GM18498 (cell line): Measurements from ENCODE around the gene HDGF.
A peak's percentile ranks its signal among the peaks of the same experiment; 100 is the strongest.

Source experiments
- ATAC-seq: cut with Tn5 transposase; IDR thresholded peaks from one replicate; pipeline ENCODE4 v1.9.1; 2021; ENCODE audit warnings: mild to moderate bottlenecking, moderate library complexity; ENCODE audit not compliant: unreplicated experiment

Gene HDGF

GRCh38 chr1:156751451-156751756 is at the start of gene HDGF:
HDGF (minus strand) TSS chr1:156751675; CDS start chr1:156751429, 246 bp downstream.
- peak; percentile 20 for ATAC-seq

- ATAC-seq = no peak
These were observed 45.9 kb upstream of the HDGF start for GRCh38 chr1:156797212-156797871.

- no peak for ATAC-seq
These were observed 45.0 kb upstream of the HDGF start for GRCh38 chr1:156796340-156797097.

GRCh38 chr1:156795787-156796186 is 44.3 kb upstream of the HDGF start:
- ATAC-seq = no peak

- no peak for ATAC-seq
These were observed 43.9 kb upstream of the HDGF start for GRCh38 chr1:156795374-156795733.

DNA sequence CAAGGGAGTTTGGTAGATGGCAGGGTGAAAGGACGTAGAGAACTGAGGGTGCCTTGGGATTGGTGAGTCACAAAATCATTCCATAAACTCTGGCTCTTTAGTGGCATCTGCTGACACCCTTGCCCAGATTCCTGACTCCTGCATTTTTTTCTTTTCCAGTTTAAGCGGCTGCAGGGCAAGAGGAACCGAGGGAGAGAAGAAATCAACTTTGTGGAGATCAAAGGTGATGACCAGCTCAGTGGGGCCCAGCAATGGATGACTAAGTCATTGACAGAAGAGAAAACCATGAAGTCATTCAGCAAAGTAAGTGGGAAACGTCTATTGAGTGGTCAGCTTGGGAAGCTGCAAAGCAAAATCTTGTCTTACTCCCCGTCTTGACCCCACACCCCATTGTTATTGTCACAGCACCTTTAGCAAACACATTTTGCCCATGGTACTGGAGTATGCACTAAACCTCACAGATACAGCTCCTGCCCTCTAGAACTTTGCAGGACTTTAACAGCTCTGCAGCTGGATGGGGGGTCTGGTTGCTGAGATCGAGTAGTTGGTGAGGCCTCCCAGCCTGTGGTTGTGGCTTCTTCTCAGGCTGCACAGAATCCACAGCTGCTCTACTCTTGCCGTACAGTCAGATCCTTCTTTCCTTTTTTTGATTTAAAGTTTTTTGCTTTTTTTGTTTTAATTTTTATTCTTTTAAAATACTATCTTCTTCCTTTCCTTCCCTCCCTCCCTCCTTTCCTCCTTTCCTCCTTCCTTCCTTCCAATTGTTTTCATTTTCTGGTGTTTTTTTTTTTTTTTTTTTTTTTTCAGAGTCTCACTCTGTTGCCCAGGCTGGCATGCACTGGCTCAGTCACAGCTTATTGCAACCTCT is 43.3 kb upstream of the HDGF start:
- no peak for ATAC-seq

DNA sequence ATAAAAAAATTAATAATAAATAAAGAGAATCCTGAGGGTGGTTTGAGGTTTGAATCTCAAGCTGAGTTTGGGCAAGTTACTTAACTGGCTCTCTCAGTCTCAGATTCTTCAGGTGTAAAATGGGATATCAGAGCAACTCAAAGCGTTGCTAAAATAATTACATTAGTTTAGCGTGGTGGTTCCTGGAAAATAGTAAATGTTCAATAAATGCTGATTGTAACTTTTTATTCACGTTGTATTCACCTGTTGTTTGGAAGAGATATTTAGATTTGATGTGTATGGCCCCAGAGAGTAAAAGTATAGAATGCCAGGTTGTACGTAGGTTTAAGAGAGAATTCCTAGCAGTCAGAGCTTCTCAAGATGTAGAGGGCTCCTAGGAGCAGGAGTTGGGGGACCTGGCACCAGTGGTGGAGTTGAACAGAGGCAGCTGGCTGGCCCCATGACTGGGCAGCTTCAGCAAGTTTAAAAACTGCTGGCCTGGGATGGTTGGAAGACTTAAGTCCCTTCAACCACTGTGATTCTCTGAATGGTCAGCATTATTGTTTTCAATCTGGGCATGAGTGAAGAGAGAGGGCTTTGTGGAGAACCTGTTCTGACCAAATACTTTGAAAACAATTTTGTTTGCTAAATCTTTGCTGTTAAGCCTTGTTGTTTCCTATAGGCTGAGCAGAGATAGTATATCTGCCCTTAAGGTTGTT is 38.3 kb upstream of the HDGF start:
- ATAC-seq = no peak

DNA sequence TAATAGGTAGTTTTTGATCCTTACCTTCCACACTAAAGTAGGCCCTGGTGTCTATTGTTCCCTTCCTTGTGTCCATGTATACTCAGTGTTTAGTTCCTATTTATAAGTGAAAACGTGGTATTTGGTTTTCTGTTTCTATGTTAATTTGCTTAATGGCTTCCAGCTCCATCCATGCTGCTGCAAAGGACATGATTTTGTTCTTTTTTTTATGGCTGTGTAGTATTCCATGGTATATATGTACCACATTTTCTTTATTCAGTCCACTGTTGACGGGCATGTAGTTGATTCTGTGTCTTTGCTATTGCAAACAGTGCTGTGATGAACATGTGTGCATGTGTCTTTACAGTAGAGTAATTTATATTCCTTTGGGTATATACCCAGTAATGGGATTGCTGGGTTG is 36.7 kb upstream of the HDGF start:
- ATAC-seq = no peak

- no peak for ATAC-seq
These were observed 35.2 kb upstream of the HDGF start for GRCh38 chr1:156786640-156787039.

DNA sequence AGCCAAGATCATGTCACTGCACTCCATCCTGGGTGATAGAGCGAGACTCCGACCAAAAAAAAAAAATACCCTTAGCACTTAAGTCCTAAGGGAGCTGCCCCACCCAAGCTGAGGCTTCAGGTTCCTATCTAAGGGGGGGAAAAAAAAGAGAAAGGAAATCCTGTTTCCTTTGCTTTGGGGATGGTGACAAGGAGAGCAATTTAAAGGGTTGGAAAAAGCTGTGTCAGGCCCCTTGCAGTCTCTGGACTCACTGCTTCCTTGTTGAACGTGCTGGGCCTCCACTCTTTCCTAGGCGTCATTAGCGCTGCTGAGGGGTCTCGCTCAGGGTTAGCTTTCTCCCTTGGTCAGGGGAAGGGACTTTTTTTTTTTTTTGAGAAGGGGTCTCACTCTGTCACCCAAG is 34.0 kb upstream of the HDGF start:
- no peak for ATAC-seq

DNA sequence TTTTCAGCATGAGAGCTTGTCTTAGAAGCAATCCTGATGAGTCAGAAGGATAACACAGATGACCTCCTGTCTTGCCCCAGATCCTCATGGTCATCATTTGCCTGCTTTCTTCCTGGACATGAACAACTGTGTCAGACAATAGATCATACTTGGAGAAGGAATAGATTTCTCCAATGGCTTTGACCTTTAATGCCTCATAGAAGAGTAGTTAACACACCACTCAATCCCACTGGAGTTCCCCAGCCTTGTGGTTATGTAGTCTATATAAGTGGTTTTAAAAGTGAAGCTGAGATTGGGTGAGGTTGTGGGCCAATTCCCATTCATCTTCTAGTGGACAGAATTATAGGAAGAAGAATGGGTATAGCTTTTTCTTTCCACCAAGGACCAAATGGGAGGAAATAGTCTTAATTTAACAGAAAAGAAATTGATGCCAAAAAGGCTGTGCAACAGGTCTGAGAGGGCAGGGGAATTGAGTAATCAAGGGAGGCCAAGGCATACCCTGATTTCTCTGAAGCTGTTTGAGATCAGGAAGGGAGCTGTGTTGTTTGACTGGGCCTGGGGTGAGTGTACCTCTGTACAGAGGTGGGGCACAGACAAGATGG is 30.2 kb upstream of the HDGF start:
- no peak for ATAC-seq

DNA sequence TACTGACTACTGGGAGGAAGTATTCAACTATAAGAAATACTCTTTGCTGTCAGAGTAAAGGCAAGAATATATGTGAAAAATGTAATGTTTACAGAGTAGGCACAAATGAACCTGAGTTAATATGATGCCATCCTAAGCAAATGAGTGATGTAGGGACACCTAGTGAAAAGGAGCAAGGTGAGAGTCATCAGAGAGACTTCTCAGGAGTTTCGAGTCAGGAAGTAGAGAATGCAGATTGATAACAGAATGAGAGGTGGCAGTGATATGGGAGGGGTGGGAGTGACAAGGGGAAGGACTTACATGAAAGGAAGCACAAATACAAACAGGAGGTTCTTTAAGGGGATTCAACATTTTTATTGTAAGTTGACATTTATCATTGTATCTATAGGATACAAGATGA is 26.1 kb upstream of the HDGF start:
- no peak for ATAC-seq

GRCh38 chr1:156776942-156777341 is 25.5 kb upstream of the HDGF start:
- ATAC-seq = no peak

- no peak for ATAC-seq
These were observed 24.3 kb upstream of the HDGF start for GRCh38 chr1:156775799-156776198.

DNA sequence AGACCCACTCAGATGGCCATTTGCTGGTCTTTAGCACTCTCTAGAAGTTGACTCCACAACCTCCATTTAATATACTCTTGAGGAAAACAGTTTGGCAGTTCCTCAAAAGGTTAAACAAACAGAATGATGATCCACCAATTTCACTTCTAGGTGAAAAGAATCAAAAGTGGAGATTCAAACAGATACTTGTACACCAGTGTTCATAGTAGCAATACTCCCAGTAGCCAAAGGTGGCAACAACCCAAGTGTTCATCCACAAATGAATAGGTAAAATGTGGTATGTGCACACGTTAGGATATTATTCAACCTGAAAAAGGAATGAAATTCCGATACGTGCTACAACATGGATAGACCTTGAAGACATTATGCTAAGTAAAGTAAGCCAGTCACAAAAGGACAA is 22.1 kb upstream of the HDGF start:
- ATAC-seq = no peak

DNA sequence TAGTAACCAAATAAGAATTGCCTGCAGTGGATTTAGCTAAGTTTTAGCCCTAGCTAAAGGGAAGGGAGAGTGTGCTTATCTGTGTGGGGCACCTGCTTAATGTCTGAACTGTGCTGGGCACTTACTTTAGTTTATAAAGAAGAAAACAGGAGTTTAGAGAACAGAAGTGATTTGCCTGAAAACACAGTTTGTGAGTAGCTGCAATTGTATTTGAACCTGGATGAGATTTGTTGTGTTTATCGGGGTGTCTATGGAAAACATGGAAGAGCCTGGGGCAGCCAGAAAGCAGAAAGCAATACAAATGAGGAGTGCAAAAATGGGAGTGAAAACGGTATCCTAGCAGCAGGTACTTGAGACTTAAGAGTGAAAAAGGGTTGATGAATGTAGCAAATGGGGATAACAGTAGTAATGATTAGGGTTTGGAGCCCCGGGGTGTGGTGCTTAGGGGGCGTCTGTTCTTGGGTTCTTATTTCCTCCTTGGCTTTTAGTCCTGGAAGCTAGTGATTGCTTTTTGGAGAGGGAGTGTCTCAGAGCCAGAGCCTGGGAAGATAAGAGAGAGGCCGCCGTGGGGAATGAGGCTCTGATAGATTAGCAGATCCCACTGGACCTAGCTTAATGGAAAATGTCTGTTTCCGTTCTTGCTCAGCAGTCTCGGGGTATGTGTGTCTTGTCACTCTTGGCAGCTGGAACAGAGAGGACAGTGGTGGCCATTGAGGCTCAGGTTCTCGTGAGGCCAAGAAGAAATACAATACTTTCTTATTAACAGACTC is 21.4 kb upstream of the HDGF start:
- ATAC-seq = no peak

DNA sequence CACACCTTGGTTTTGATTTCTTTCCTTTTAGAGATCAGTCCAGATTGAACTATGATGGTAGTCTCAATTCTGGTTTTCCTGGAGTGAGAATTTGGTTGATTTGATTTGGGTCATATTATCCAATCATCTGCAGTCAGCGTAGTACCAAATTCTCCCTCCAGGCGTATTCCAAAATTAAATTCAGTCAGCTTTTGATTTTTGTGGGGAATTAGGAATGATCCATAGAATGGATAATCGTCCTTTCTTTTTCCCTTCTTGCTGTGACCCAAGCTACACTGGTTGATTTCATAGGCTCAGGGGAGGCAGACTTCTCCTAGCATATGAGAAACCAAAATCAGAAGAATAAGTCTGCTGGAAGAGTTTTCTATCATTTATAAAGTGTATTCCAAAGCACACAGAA is 20.7 kb upstream of the HDGF start:
- ATAC-seq = no peak

DNA sequence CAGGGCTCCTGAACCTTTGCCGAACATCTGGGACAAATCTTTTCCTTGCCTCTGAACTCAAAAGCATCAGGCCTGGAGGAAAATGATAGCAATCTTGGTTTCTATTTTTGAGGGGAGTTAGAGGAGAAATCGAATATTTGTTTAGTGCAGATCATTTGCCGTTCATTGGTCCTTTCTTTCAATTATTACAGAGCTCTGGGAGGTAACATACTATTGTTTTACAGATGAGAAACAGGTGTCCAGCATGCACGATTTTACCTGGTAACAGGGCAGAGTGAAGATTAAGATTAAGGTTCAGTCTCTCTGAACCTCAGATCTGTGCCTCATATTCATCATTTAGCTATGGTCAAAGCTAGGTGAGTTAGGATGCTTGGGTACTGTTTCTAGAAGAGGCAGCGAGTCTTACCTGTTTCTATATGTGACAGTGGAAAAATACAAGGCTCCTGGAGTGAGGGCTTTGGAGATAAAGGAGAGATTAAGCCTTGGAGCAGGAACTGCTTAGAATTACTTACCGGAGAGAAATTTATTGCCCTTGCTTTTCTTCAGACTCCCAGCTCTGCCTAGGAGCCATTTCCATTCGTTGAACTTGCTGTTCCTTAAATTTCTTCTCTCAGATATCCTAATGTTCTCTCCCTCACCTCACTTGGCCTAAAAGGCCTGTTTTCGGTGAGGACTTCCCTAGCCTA is 17.3 kb upstream of the HDGF start:
- ATAC-seq = no peak

DNA sequence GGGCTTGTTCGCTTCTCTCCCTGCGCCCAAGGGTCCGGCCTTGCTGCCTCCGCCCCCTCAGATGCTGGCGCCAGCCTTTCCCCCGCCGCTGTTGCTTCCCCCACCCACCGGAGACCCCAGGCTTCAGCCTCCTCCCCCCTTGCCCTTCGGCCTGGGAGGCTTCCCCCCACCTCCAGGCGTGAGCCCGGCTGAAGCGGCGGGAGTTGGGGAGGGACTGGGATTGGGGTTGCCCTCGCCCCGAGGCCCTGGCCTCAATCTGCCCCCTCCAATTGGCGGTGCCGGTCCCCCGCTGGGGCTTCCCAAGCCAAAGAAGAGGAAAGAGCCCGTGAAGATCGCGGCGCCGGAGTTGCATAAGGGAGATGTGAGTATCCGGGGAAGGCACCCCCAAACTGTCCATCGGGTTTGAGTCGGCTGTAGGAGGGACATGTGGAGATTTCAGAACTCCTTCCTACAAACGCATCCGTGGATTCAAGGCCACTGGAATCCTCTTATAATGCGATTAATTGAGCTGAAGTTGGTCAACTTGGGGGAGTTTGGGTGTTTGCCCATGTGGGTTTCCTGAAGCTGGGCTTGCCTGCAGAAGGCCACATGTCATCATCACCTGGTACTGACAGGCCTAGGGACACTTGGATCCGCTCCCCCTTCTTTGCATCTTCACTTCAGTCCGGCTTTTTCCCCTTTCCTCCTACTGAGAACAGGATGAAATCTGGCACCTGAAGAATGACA is 16.6 kb upstream of the HDGF start:
- ATAC-seq = peak; percentile 17
